DMS 273 (cell line): ENCODE measurements around the gene BMP6.
A peak's percentile ranks its signal among the peaks of the same experiment; 100 is the strongest.

Experiments used
- DNase-seq: peaks from one replicate; lab custom pipeline; 2025; ENCODE audit not compliant: unreplicated experiment; lab: John Stamatoyannopoulos, UW

The BMP6 gene

DNA sequence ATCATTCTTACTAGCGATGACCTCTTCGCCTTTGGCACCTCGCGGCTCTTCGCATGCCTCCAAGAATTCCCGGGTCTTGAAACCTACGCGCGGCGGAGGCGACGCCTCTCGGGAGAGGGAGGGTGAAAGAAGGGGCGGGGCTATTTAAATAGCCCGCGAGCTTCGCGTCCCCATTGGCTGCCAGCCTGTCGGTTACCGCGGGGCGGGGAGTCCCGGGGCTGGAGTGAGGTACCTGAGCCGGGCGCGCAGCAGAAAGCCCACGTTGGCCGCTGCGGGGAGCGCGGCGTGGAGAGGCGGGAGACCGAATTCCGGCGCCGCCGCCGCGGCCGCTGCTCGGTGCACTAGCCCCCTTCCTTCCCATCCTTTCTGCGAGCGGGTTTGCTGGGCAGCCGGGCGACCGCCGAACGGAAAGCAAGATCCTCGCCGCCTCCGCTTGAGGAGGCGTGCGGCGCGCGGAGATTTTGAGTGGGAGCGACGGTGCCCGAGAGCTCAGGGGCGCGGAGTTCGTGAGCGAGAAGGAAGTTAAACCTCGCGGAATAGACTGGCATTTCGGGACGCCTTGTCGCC, at the start of gene BMP6:
Gene BMP6, plus strand, starts transcription at position 251 of the 567 bp plus-strand sequence. CDS start 857 bp downstream, outside the sequence.
- DNase-seq: peak; percentile 97

GRCh38 chr6:7677229-7677628, 48.7 kb upstream of the BMP6 start:
- DNase-seq: no peak

GRCh38 chr6:7680393-7681075, 45.4 kb upstream of the BMP6 start:
- no peak for DNase-seq

DNA sequence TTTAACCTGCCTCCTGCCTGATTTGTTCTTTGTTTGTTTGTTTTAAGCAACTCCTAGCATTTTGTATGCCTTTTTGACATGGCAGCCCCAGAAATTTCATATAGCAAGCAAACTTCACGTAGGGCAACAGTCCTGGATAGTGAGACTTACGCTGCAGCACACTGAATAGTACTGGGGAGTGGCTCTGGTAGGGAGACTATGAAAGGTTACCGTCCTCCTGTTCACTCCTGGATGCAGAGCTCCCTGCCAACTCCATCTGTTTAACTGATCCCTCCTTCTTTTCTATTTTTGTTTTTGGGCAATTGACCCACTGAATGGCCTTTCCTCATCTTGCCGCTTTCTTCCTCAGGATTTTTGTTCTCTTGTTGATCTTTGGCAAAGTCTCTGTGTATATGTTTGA, 44.5 kb upstream of the BMP6 start:
- peak; percentile 20 for DNase-seq

GRCh38 chr6:7684076-7684475, 41.8 kb upstream of the BMP6 start:
- DNase-seq: no peak

- DNase-seq: no peak
Measured at GRCh38 chr6:7684843-7685242, 41.1 kb upstream of the BMP6 start.

GRCh38 chr6:7685276-7685675, 40.6 kb upstream of the BMP6 start:
- DNase-seq: no peak

DNA sequence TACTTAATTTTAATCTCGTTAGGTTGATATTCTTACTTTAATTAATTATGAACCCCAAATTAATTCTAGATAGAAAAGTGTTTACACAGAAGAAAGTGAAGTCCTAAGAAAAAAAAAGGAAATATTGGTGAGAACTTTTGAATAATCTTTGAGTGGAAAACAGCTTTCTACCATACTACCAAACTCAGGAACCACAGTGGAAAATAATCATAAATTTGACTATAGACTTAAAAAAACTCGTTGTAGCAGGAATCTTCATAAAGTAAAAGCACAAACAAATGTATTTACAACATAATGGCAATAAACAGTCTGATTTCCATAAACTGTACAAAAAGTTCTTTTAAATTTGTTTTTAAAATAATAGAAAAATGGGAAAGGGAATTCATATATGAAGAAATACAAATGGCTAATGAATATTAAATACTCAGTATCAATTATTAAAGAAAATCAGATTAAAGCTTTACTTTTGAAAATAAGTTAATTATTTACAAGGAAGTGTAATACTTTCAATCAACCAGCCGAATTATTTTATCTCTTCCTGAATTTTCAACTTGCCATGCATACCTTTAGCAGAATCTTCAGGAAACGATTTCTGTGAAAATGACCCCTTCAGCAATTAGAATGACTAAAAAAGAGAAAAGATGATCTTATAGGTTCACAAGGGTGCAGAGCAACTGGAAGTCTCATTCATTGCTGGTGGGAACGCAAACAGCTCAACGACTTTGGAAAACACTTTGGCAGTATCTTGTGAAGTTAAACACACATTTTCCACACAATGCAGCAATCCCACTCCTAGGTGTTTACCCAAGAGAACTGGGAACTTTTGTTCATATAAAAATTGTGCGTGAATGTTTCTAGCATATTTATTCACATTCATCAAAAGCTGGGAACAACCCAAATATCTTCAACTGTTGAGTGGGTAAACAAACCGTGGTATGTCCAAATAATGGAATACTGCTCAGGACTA, 38.5 kb upstream of the BMP6 start:
- no peak for DNase-seq

GRCh38 chr6:7691021-7691420, 34.9 kb upstream of the BMP6 start:
- DNase-seq: no peak

DNA sequence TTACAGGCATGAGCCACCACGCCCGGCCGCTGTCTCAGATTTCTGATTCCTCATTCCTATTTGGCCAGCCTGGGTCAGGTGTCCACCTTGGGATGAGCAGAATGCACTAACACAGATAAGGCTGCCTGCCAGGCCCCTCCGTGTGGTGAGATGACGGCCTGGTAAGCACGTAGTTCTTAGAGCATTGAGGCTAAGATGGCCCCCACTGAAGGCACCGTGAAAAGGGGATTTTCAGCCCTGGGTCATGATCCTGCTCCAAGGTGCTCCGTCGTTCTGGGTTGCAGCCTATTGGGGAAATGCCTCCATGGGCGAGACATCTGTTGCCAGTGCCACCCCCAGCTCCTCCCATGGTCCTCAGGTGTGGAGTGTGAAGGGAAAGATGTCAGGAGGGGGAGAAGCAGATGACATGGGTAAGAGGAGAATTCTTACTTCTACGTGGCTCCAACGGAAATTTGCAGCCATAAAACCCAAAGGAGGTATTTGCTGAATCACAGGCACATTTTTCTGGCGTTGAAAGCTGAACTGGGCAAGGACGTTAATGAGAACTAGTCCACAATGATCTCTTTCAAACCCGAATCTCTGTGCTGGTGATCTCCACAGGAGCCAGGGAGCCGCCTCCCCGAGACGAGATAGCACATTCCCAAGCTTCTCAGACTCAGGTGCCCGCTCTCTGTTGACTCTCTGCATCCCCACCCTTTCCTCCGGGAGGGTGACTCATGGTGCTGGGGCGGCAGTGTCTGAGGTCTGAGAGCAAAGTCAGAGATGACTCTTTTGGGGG, 34.0 kb upstream of the BMP6 start:
- DNase-seq: no peak

GRCh38 chr6:7692453-7692784, 33.5 kb upstream of the BMP6 start:
- no peak for DNase-seq

DNA sequence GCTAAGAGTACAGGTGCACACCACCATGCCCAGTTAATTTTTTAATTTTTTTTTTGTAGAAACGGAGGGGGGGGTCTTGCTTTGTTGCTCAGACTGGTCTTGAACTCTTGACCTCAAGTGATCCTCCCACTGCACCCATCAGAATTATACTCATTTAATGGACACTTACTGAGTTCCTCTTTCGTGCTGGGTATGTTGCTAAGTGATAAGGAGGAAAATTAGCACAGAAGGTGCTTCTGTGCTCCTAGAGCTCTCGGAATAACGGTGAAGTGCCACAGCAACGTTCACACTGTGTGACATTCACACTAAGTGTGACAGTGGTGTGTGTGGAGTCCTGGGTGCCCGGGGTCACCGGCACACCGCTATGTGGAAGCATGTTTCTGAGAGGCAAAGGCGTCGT, 32.1 kb upstream of the BMP6 start:
- DNase-seq: no peak

GRCh38 chr6:7696061-7696460, 29.8 kb upstream of the BMP6 start:
- no peak for DNase-seq

GRCh38 chr6:7697432-7697819, 28.5 kb upstream of the BMP6 start:
- no peak for DNase-seq

- DNase-seq: no peak
Measured at GRCh38 chr6:7697820-7698623, 27.9 kb upstream of the BMP6 start.

GRCh38 chr6:7701212-7701834, 24.6 kb upstream of the BMP6 start:
- DNase-seq: no peak

- no peak for DNase-seq
Measured at GRCh38 chr6:7703148-7703680, 22.7 kb upstream of the BMP6 start.

DNA sequence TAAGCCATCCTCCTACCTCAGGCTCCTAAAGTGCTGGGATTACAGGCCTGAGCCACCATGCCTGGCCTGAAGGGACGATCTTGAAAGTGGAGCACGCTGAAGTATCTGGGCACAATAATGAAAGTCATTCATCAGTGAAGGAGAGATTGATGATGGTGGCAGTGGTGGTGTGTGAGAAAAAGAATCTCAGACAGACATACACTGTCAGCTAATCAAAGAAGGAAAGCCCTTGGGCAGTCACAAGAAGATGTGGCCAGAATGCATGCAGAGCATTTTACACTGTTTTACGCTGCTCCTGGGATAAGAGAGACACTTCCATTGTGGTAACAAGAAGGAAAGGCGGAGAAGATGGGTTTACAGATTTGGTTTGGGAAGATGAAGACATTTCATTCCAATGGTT, 20.4 kb upstream of the BMP6 start:
- DNase-seq: no peak

- DNase-seq: no peak
Measured at GRCh38 chr6:7706269-7706668, 19.6 kb upstream of the BMP6 start.

DNA sequence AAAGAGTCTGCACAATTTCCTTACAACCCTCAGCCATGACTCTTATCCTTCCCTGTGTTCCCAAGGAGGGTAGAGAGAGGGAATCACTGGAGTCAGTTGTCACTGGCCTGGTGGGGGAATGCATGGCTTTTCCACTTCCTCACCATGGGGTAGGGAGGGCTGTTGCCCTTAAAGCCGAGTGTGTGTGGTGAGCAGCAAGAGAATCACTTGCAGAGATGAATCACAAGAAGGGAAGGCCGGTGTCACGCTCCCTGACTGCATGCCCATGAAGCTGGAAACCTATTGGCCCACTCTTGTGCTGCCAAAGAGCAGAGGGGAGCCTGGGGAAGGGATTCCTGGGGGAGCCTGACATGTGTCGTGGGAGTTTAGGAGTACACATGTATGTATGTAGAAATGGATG, 18.1 kb upstream of the BMP6 start:
- no peak for DNase-seq
